ENCODE data around the gene ISG20.

DNA sequence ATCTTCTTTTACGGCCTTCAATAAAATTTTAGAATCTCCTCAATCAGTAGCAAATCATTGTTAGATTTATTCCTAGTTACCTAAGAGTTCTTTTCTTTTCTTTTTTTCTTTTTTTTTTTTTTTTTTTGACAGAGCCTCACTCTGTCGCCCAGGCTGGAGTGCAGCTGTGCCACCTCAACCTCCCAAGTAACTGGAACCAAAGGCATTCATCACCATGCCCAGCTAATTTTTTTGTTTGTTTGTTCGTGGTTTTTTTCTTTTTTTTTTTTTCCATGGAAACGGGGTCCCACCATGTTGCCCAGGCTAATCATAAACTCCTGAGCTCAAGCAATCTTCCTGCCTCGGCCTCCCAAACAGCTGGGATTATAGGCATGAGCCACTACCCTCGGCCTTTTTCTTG is 48.1 kb upstream of the ISG20 start:
- TF ChIP-seq MAX (IDR thresholded peaks at IDR 0.05), result no peak
- TF ChIP-seq, protein P1, sequence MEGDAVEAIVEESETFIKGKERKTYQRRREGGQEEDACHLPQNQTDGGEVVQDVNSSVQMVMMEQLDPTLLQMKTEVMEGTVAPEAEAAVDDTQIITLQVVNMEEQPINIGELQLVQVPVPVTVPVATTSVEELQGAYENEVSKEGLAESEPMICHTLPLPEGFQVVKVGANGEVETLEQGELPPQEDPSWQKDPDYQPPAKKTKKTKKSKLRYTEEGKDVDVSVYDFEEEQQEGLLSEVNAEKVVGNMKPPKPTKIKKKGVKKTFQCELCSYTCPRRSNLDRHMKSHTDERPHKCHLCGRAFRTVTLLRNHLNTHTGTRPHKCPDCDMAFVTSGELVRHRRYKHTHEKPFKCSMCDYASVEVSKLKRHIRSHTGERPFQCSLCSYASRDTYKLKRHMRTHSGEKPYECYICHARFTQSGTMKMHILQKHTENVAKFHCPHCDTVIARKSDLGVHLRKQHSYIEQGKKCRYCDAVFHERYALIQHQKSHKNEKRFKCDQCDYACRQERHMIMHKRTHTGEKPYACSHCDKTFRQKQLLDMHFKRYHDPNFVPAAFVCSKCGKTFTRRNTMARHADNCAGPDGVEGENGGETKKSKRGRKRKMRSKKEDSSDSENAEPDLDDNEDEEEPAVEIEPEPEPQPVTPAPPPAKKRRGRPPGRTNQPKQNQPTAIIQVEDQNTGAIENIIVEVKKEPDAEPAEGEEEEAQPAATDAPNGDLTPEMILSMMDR (IDR thresholded peaks at IDR 0.05; ENCODE audit: low read depth, low read length, missing input control), result no peak
- TF ChIP-seq RXRA (IDR thresholded peaks at IDR 0.05), result no peak
- no peak for TF ChIP-seq TAF1 (conservative IDR thresholded peaks at IDR 0.05)
- TF ChIP-seq FOXA2 (IDR thresholded peaks at IDR 0.05), result no peak
- no peak for TF ChIP-seq ATF3 (IDR thresholded peaks at IDR 0.05)
- TF ChIP-seq FOXA1 (IDR thresholded peaks at IDR 0.05), result no peak
- TF ChIP-seq SP1 (IDR thresholded peaks at IDR 0.05), result no peak
- no peak for TF ChIP-seq HNF4A (conservative IDR thresholded peaks at IDR 0.05)
- no peak for TF ChIP-seq RAD21 (IDR thresholded peaks at IDR 0.05)
- TF ChIP-seq JUND (IDR thresholded peaks at IDR 0.05), result no peak
